ENCODE results near the gene BTG3.

The BTG3 gene

GRCh38 chr21:17583898-17584297 lies 28.8 kb downstream of the BTG3 start:
- DNase-seq = no peak

- DNase-seq = no peak
Measured at GRCh38 chr21:17580319-17580718, 32.4 kb downstream of the BTG3 start.

GRCh38 chr21:17578876-17579275 lies 33.8 kb downstream of the BTG3 start:
- DNase-seq = no peak

DNA sequence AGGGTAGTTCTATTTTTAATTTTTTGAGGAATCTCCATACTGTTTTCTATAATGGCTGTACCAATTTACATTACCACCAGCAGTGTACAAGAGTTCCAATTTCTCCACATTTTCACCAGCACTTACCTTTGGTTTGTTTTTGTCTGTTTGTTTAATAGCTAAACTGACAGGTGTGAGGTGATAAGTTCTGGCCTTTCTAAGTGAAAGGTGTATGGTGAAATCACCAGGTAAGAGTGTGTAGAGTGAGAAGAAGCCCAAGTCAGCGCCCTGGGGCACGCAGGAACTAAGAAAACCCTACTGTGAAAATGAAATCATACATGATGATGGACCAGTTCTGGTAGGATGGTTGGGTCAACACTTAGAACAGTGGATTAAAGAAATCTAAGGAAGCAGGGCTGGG lies 34.5 kb downstream of the BTG3 start:
- no peak for DNase-seq

GRCh38 chr21:17577701-17578100 lies 35.0 kb downstream of the BTG3 start:
- no peak for DNase-seq

GRCh38 chr21:17576080-17576835 lies 36.4 kb downstream of the BTG3 start:
- no peak for DNase-seq

- no peak for DNase-seq
Measured at GRCh38 chr21:17575076-17575475, 37.6 kb downstream of the BTG3 start.

- DNase-seq = no peak
Measured at GRCh38 chr21:17572431-17572830, 40.3 kb downstream of the BTG3 start.

- no peak for DNase-seq
Measured at GRCh38 chr21:17570786-17571185, 41.9 kb downstream of the BTG3 start.

GRCh38 chr21:17560377-17561025 lies 52.2 kb downstream of the BTG3 start:
- DNase-seq = no peak

DNA sequence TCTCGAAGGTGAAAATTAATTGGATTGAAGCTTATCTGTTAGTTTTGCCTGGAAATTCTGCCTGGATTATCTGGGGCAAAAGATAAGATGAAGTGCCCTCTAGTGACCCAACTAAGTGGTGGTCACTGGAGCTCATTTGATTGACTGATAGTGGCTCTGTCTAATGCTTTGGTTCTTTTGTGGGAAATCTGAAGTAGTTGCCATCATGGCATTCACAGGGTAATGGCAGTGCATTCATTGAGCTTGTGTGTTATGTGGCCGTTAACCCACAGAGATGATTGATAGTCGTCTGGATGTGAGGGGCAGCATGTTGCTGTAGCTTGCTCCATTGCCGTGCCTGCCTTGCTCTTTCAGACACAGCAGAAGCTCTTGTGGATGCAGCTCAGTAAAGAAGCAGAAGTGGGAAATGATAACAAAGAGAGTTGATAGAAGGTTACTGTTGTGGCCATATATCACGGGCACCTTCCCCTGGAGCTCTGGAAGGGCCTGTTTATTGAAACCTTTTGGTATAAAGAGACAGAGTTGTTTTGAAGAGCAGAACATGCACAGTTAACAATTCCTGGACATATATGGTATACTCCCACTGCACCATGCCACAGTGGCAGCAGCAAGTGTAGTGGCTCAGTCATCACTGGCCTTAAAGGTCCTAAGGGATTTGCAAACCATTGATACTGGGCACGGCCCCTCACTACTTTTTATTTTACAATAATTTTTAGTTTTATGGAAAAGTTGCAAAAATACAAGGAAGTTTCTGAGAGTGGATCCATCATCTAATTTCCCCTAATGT lies 57.8 kb downstream of the BTG3 start:
- DNase-seq = no peak

- no peak for DNase-seq
Measured at GRCh38 chr21:17554120-17554519, 58.6 kb downstream of the BTG3 start.

GRCh38 chr21:17552410-17552809 lies 60.3 kb downstream of the BTG3 start:
- no peak for DNase-seq

DNA sequence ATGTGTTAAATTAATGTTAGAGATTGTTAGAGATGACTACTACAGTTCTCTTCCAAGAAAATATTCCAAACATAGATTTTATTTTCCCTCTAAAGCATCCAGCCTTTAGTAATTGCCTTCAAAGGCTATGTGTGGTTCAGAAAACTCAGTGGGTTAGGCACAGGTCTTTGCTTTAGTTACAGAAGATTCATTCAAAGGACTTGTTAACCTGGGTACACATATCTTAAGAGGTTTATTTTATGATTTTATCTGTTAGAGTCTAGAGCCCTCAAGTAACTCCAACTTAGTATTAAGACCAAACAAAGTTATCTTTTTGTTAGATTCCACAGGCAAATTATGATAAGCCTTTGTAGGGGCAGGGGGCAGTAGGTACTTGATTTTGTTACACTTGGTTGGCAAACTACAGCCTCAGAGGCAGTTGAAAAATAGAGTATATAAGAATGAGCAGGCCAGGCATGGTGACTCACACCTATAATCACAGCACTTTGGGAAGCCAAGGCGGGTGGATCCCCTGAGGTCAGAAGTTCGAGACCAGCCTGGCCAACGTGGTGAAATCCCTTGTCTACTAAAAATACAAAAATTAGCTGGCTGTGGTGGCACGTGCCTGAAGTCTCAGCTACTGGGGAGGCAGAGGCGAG lies 61.9 kb downstream of the BTG3 start:
- DNase-seq = no peak

DNA sequence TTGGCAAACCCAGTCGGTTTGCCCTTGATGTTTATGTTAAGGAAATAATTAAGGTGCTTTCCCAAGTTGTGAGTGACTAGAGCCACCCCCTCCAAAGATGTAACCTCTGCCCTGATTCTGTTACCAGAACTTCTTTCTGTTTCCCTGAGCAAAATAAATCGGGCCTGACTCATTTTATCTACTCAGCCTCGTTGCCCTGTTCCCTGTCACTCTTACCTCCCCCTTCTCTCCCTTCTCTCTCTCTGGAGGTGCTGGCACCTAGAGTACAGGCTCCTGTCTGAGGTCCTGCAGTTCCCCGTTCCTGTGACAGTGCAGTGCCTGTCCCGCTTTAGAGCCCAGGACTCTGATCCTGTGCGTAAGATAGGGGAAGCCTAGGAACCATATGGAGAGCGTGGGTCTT lies 64.4 kb downstream of the BTG3 start:
- no peak for DNase-seq

DNA sequence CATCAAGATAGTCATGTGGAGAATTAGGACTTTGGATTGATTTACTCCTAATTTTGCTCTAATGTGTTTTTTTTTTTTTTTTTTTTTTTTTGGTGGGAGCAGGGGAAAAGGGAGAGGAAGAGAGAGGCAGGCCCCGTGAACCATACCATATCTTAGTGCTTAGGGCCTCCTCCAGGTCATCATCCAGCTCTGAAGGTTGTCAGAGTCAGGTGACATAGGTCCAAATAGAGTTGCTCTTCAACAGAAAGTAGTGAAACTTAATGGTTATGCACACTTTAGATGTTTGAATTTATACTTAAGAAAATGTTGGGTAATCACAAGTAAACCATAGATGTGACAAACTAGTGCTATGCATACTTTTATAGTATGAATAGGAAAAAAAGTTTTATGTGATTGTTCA lies 67.7 kb downstream of the BTG3 start:
- no peak for DNase-seq
